Measurements from ENCODE around the gene MTHFD1L. TPM values are rescaled to one million over a fixed set of nuclear protein-coding genes. Genes with fewer than 3 reads are reported as not detected.

The MTHFD1L gene
- total RNA-seq, 1 donor from 2014 or later, result 3.1 TPM

DNA sequence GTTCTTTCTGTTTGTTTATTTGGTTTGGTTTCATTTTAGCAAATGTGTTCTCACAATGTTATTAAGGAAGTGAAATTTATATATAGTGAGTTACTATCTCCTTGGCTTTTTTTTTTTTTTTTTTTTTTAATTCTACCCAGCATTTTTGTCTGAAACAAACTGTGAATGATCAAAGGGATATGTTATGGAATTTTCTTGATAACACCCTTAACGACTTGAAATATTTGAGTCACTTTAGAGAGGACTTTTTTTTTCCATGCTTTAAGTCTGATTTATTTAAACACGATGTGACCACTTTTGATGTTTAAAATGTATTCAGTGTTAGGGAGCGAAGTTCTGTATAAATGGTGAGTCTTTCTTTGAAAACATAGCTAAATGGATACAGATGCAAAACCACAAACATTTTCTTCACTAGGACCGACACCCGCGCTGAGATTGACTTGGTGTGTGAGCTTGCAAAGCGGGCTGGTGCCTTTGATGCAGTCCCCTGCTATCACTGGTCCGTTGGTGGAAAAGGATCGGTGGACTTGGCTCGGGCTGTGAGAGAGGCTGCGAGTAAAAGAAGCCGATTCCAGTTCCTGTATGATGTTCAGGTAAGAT lies 149.7 kb downstream of the MTHFD1L start:
- Histone ChIP-seq H3K9me3 (replicated peaks) (no peaks in the 10 kb centered on the region), H3K27me3 (ENCODE audit: low read depth) (no peaks in the 10 kb centered on the region), H3K36me3 (no peaks in the 10 kb centered on the region), H3K27ac (replicated peaks) (peak overlapping the region; percentile 2), H3K4me3 (peak overlapping the region; percentile 24), H3K4me1 (peaks cover 7% of the 10 kb centered on the region)
- intact Hi-C loops (cut with micrococcal nuclease), result no loop called here
- DNase-seq, result no peak
- TF ChIP-seq, protein P1, sequence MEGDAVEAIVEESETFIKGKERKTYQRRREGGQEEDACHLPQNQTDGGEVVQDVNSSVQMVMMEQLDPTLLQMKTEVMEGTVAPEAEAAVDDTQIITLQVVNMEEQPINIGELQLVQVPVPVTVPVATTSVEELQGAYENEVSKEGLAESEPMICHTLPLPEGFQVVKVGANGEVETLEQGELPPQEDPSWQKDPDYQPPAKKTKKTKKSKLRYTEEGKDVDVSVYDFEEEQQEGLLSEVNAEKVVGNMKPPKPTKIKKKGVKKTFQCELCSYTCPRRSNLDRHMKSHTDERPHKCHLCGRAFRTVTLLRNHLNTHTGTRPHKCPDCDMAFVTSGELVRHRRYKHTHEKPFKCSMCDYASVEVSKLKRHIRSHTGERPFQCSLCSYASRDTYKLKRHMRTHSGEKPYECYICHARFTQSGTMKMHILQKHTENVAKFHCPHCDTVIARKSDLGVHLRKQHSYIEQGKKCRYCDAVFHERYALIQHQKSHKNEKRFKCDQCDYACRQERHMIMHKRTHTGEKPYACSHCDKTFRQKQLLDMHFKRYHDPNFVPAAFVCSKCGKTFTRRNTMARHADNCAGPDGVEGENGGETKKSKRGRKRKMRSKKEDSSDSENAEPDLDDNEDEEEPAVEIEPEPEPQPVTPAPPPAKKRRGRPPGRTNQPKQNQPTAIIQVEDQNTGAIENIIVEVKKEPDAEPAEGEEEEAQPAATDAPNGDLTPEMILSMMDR (IDR thresholded peaks at IDR 0.05; ENCODE audit: borderline replicate concordance), result no peak

DNA sequence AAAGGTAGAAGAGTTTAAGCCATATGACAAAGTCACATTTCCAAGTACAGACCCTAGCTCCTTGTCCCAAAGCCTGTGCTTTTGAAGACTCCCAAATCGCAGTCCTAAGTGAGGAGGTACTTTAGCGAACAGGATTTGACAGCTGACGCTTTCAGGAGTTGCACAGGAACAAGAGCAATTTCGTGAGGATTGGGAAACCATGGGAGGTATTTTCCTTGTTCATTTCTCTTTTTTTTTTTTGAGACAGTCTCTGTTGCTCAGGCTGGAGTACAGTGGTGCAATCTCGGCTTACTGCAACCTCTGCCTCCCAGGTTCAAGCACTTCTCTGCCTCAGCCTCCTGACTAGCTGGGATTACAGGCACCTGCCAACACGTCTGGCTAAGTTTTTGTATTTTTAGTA lies 150.6 kb downstream of the MTHFD1L start:
- Histone ChIP-seq H3K27ac (replicated peaks) (no peak overlapping the region), H3K4me3 (no peak overlapping the region), H3K27me3 (ENCODE audit: low read depth) (no peaks in the 10 kb centered on the region), H3K4me1 (peaks cover 8% of the 10 kb centered on the region), H3K9me3 (replicated peaks) (no peaks in the 10 kb centered on the region), H3K36me3 (no peaks in the 10 kb centered on the region)
- intact Hi-C loops (cut with micrococcal nuclease), result no loop called here
- TF ChIP-seq, protein P1 (IDR thresholded peaks at IDR 0.05; ENCODE audit: borderline replicate concordance), result no peak
- DNase-seq, result no peak

DNA sequence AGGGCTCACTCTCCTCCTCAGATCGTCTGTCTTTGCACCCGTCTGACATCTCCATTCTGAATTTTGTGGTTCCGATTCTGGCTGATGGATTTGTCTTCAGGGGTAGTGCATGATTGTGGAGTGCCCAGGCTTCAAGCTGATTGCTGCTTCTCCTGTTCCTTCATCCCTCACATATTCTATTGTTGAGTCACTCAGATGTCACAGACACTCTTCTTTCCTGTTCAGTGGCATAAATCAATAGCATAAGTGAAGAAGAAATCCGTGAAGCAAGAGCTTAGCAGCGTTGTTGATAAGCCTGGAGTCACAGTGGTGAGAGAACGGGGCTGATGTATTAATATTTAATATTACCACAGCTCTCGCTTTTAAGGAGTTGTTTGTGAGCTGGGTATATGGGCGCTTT lies 152.5 kb downstream of the MTHFD1L start:
- Histone ChIP-seq H3K36me3 (no peaks in the 10 kb centered on the region), H3K9me3 (replicated peaks) (no peaks in the 10 kb centered on the region), H3K4me1 (peaks cover 20% of the 10 kb centered on the region), H3K4me3 (no peak overlapping the region), H3K27me3 (ENCODE audit: low read depth) (no peaks in the 10 kb centered on the region), H3K27ac (replicated peaks) (no peak overlapping the region)
- TF ChIP-seq, protein P1 (IDR thresholded peaks at IDR 0.05; ENCODE audit: borderline replicate concordance), result no peak
- DNase-seq, result no peak
- intact Hi-C loops (cut with micrococcal nuclease), result no loop called here

DNA sequence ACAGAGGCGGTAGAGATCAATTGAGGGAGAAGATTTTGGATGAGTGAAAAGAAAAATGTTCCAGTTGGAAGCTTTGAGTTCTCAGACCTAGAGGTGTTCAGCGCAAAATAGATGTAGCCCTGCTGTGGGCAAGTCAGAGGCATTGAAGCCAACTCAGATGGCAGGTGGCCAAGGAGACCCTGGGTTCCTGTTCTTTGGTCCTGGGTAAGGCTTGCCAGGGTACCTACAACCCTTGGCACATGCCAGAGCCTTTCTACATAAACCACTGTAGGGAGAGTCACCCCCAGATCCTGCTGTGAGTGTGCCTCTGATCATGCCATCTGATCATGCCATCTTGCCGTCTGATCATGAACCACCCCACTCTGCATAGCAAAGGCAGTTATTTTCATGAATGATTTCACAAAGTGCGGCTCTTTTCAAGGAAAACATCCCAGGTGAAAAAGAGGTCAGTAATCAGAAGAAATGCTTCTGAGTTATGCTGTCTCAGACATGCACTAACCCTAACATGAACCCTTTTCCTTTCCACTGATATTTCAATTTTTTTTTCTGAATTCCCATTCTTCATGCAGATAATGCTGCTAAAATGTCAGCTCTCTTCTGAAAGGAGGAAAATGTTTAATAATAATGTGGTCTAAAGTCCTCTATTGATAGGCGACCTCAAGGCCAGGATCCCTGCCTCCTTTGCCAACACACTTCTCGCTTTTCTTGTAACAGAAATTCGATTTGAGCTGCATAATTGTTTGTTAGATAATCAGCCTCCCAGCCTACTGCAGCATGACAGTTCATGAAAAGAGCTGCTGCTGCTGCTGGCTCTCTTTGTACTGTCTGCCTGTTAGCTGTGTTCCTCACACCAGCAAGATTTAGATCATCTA lies 153.6 kb downstream of the MTHFD1L start:
- DNase-seq, result no peak
- peaks cover 19% of the 10 kb centered on the region for H3K4me1 ChIP-seq
- intact Hi-C loops (cut with micrococcal nuclease), result no loop called here
- no peaks in the 10 kb centered on the region for H3K27me3 ChIP-seq (ENCODE audit: low read depth)
- no peaks in the 10 kb centered on the region for H3K9me3 ChIP-seq (replicated peaks)
- no peak overlapping the region for H3K4me3 ChIP-seq
- TF ChIP-seq, protein P1 (IDR thresholded peaks at IDR 0.05; ENCODE audit: borderline replicate concordance), result no peak
- H3K27ac ChIP-seq (replicated peaks), result no peak overlapping the region
- H3K36me3 ChIP-seq, result no peaks in the 10 kb centered on the region

DNA sequence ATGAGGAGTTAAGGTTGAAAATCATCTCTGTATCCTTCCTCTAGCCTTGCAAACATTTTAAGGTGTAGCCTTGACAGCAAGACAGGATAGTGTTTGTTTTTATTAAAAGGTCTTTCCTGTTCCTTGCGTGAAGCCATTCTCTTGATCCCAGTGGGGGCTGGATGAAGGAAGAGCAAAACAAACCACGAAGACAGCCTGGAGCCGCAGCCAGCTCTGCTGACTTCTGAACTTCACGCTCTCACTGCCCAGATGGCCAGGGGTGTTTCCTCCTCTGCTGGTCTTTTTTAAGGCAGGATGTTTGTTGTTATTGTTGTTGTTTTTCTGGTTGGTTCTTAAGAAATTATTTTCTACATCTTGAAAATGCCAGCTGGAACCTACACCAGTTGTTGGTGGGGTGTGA lies 156.4 kb downstream of the MTHFD1L start:
- H3K36me3 ChIP-seq, result no peaks in the 10 kb centered on the region
- H3K9me3 ChIP-seq (replicated peaks), result no peaks in the 10 kb centered on the region
- intact Hi-C loops (cut with micrococcal nuclease), result no loop called here
- peaks cover 13% of the 10 kb centered on the region for H3K4me1 ChIP-seq
- no peaks in the 10 kb centered on the region for H3K27me3 ChIP-seq (ENCODE audit: low read depth)
- no peak for DNase-seq
- peak overlapping the region; percentile 21 for H3K27ac ChIP-seq (replicated peaks)
- TF ChIP-seq, protein P1 (IDR thresholded peaks at IDR 0.05; ENCODE audit: borderline replicate concordance), result no peak
- no peak overlapping the region for H3K4me3 ChIP-seq
